ENCODE results near the gene GOLPH3L. TPM values are rescaled to one million over a fixed set of nuclear protein-coding genes. Genes with fewer than 3 reads are reported as not detected.
"Not testable (repeated sequence)": the region's sequence is repeated elsewhere in the genome, so short reads cannot be mapped to it uniquely, and the experiment has no call there.

The GOLPH3L gene
- total RNA-seq, 1 experiment from 2014 or later, result 6.9 TPM

- DNase-seq (ENCODE audit: low read depth), result no peak
These were observed 36.4 kb downstream of the GOLPH3L start for GRCh38 chr1:150660584-150660983.

DNA sequence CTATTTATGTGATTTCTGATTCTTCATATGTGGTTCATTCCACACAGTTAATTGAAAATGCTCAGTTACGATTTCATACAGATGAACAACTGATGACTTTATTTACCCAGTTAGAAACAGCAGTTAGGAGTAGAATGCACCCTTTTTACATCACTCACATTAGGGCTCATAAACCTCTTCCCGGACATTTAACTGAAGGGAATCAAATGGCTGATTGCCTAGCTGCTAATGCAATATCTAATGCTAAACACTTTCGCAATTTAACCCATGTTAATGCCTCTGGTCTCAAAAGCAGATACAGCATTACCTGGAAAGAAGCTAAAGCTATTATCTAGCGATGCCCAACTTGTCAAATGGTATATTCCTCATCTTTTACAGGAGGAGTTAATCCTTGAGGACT lies 39.9 kb downstream of the GOLPH3L start:
- not testable (repeated sequence) for DNase-seq (ENCODE audit: low read depth)

- DNase-seq (ENCODE audit: low read depth), result not testable (repeated sequence)
These were observed 42.3 kb downstream of the GOLPH3L start for GRCh38 chr1:150654635-150655034.

GRCh38 chr1:150650193-150650592 lies 46.8 kb downstream of the GOLPH3L start:
- no peak for DNase-seq (ENCODE audit: low read depth)

GRCh38 chr1:150649441-150650075 lies 47.4 kb downstream of the GOLPH3L start:
- no peak for DNase-seq (ENCODE audit: low read depth)

DNA sequence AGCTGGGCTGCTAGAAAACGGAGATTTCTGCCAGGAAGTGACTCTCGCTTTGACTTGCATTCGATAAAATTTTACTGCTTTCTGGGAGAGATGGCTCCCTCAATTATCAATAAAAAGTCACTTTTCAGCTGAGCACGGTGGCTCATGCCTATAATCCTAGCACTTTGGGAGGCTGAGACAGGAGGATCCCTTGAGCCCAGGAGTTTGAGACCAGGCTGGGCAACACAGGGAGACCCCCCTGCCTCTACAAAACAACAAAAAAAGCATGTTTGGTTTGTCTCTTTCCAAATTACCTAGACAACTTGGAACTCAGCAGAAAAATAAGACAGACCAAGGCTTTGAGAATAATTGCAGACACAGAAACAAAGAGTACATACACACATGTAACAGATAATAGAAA lies 54.7 kb downstream of the GOLPH3L start:
- no peak for DNase-seq (ENCODE audit: low read depth)

DNA sequence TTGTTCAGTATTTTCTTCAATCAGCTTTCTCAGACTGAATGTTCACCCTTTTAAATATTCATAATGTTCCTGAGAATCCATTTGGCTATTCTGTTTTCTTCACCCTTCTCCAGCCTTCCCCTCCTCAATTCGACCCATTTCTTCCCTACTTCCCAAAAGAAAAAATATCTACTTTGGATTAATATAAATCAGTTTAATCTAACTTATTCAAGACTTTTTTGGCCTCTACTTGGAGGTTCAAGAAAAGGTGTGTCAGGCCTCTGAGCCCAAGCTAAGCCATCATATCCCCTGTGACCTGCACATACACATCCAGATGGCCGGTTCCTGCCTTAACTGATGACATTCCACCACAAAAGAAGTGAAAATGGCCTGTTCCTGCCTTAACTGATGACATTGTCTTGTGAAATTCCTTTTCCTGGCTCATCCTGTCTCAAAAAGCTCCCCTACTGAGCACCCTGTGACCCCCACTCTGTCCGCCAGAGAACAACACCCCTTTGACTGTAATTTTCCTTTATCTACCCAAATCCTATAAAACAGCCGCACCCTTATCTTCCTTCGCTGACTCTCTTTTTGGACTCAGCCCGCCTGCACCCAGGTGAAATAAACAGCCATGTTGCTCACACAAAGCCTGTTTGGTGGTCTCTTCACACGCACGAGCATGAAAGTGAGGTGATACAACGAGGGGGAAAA lies 55.7 kb downstream of the GOLPH3L start:
- not testable (repeated sequence) for DNase-seq (ENCODE audit: low read depth)

DNA sequence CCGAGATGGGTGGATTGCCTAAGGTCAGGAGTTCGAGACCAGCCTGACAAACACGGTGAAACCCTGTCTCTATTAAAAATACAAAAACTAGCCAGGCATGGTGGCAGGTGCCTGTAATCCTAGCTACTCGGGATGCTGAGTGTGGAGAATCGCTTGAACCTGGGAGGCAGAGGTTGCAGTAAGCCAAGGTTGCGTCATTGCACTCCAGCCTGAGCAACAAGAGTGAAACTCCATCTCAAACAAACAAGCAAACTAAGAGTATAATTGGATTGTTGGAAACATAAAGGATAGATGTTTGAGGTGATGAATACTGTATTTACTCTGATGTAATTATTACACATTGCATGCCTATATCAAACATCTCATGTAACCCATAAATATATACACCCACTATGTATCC lies 58.5 kb downstream of the GOLPH3L start:
- DNase-seq (ENCODE audit: low read depth), result not testable (repeated sequence)

- not testable (repeated sequence) for DNase-seq (ENCODE audit: low read depth)
These were observed 61.9 kb downstream of the GOLPH3L start for GRCh38 chr1:150634839-150635622.

DNA sequence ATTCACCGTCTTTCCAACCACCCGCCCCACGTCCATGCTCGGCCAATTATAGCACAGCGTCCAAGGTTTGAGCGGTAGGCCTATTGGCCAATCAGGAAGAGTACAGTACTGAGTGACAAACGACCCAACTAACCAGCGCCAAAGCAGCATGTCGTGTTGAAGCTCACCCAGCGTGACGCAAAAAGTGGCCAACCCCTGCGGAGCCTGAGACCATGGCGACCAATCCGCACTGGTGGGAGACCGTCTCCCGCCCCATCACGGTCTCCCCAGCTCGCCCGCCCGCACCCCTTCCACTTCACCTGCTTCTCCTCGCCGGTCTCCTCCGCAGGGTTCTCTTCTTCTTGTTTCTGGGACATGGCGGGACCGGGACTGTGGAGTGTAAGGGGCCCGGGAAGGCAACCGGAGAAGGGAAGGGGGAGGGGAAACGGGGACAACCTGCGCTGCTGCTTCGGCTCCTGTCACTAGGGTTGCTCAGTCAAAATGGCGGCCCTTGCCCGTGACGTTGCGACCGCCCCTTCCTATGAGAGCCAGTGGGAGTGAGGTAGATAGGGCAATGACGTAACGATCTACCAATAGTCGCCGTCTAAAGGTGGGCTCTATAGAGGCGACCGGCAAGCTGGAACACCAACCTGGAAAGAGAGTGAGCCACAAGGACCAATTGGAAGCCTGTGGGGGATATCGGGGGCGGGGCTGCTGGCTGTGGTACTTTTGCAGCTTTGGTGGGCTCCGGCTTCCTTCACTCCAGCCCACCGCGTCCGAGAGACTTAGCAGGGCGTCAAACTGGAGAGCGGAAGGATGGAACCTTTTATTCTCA lies 67.6 kb downstream of the GOLPH3L start, which contains the start of gene ENSA:
Gene ENSA (minus strand): TSS at position 498 of the 814 bp plus-strand sequence. CDS start 142 bp downstream, at position 356.
- DNase-seq (ENCODE audit: low read depth), result peak; percentile 99

DNA sequence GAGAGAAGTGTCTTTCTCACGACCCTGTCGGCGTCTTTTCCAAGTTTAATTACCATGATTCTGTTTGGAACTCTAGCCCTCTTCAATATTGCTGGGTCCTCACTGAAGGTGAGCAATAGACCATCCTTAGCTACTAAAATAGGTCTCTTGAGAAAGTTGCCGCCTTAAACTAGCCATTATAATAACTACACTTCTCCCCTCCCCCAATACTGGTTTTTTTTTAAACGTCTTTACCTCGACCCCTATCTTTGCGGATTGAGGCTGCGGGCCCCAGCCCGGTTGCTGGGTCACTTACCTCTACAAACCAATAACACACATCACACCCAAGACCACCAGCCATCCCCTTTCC lies 68.2 kb downstream of the GOLPH3L start:
- no peak for DNase-seq (ENCODE audit: low read depth)

DNA sequence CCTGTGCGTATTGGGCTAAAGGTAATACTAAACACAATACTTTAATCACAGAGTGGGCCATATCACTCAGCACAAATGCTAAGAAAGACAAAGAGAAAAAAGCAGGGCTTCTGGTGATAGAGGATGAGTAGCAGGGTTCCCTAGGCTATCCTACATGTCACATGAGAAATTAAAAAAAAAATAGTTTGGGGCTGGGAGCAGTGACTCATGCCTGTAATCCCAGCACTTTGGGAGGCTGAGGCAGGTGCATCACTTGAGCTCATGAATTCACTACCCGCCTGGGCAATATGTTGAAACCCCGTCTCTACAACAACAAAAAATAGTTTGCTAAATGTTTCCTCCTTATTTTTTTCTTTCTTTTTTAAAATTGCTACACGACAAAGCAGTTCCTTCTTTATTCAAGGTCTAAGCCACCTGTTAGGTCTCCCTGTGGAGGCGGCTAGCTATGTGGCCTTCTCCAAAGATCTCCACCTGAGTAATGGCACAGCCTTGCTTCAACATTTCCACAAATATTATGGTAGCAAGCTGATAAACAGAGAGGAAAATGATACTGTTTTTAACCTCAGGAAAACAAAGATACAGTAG lies 69.0 kb downstream of the GOLPH3L start:
- DNase-seq (ENCODE audit: low read depth), result no peak

GRCh38 chr1:150626150-150626549 lies 70.8 kb downstream of the GOLPH3L start:
- no peak for DNase-seq (ENCODE audit: low read depth)

DNA sequence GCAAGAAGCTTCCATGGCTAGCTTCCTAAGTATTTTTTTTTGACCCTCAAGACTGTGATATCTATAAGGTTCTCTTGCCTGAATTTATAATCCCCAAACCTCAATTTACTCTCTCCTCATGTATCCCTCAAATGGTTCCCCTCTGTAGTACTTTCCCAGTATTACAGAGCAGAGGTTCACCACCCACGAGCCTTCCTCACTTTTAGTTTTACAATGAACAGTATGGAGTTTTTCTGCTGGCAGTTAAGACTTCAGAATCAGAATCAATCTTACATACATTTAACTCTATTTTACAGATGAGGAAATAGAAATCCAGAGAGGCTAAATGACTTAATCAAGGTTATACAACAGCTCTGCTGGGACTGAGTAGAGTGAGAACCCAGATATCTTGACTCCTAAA lies 72.4 kb downstream of the GOLPH3L start:
- DNase-seq (ENCODE audit: low read depth), result not testable (repeated sequence)

- DNase-seq (ENCODE audit: low read depth), result not testable (repeated sequence)
These were observed 72.8 kb downstream of the GOLPH3L start for GRCh38 chr1:150624134-150624533.

DNA sequence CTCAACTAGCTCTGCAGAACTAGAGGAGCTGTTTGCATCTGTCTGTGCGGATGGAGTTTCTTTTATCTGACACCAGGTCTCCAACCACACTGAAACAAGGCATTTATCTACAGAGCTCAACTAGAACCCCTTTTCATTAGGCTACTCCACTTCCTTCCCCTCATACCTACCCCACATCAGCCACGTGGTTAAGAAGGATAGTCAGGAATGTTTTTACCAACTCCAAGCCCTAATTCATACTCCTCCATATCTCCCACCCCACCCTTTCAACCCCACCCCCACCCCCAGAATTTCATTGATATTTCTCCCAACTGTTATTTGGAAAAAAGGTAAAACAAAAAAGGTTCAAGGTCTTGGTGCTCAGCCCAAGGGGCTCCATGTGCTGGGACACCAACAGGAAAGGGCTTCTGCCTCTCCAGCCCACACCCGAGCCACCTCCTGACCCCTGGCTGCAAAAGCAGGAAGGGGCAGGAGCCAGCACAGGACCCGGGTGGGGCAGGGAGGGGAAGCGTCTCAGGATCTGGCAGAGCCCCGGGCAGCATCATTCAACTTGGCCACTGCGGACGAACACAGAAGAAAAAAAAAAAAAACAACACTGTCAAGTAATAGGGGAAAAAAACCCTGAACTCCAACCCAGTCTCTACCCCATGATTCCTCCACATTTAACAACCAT lies 74.5 kb downstream of the GOLPH3L start:
- DNase-seq (ENCODE audit: low read depth), result no peak

DNA sequence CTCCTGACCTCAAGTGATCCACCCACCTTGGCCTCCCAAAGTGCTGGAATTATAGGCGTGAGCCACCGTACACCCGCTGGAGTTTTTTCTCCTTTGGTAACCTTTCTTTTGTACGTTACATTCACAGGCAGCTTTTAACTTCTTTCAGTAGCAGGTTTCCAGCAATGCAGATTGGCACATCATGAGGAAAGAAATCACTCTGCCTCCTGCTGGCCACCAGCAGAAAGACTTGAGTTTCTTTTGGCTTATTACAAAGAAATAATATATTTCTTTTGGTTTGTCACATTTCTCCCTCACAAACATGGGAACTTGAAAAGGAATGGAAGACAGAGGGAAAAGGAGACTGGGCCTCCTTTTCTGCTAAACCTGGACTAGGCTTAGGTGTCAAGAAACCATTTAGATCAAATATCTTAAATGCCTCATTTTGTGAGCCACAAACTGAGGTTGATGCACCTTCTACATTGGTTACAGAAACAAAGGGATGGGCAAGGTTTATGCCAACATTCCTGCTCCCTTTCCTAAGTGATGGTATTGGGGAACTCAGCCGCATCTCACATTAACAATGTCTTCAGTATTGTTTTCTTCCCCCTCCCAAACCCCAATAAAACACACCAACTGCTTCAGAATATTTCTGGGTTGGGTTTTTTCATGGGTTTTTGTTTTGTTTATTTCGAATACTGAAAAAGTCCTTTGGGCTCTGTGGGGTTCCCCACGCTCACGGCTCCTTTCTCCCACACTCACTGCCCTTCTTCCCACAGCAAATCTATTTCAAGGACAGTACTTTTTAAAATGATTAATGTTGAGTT lies 75.3 kb downstream of the GOLPH3L start:
- peak; percentile 69 for DNase-seq (ENCODE audit: low read depth)

- DNase-seq (ENCODE audit: low read depth), result no peak
These were observed 76.0 kb downstream of the GOLPH3L start for GRCh38 chr1:150620919-150621318.

DNA sequence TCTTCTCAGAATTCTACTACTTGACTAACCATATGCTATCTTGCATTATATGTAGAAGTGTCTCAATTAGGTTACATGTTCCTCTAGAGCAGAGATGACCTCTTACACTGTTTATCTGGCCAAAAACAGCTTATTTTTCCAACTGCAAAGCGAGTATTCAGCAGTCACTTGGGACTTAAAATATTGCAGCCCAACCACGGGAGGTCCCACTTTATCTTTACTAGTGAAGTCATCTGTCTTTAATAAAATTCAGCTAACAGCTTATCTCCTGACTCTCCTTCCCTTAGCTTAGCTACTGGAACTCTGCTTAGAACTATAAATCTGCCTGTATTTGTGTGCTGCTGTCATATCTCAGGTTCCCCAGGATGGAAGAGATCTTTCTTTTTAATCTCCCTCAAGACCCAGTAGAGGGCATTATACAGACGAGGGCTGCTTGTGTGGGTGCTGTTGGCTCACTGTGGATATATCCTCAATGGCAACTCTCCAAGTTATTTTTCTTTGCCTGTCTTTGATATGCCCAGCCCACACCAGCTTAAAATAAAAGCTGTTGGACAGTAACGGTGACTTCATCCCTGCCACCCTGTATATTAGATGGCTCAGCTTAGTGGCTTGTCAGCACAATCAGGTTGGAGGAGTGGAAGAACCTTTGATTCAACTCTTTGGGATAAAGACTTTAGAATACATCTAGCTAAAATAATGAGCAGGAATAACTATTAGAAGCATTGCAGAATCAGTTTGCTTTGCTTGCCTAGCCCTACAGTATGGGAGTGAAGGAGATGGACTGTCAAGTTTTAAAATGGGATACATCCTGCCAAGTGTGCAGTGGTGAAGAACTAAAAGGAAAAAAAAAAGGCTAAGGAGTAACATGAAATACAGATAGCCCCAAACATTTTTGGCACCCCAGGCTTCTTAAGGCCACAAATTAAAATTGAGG lies 77.1 kb downstream of the GOLPH3L start:
- peak; percentile 93 for DNase-seq (ENCODE audit: low read depth)

Data from LHCN-M2 (cell line).